ENCODE measurements around the gene PTX3.

GRCh38 chr3:157398598-157398997, 38.1 kb upstream of the PTX3 start:
- no peak for TF ChIP-seq CTCF (IDR thresholded peaks at IDR 0.05)
- TF ChIP-seq POLR2AphosphoS5 (IDR thresholded peaks at IDR 0.05) = no peak
- TF ChIP-seq POLR2A (IDR thresholded peaks at IDR 0.05) = no peak

Data from transverse colon (tissue), 4 donors.